NCI-H526 treated with DMSO at 0.1 percent for 48 hours (cell line): ENCODE results near the gene CDHR3.

Experiments used
- DNase-seq: peaks from one replicate; lab custom pipeline; 2025; lab: John Stamatoyannopoulos, UW

Gene CDHR3

DNA sequence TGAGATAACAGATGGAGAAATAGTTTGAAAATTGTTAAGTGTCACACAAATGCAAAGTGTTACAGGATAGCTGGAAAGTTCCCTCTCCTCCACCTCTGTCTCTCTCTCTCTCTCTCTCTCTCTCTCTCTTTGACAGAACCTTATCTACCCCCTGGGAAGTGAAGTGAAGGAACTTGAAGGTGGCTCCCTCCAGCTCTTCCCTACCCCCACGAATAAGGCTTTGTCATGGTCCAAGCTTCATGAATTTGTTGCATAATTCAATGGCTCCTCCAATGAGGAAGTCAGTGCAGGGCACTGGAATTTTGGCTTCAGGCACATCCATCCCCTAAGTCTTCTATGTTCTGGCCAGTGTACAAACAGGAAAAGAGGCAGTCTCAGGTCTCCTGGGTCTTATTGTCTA, 66.4 kb downstream of the CDHR3 start:
- DNase-seq, result no peak

DNA sequence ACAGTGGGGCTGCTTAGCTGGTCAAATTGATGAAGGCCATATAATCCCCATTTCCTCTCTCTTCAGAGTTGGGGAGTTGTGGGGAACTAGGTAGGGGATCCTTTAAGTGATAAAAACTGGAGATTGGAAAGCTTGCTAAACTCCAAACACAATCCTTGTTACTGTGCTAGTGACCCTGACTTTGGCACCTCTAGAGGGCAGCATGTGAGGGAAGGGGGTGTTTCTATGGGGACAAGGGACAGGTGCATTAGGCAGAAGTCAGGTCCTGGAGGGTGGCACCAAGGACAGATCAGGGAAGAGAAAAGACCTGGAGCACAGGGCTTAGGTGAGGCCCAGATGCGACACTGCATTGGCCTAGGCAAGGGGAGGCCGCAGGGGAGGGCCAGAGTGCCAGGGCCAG, 66.9 kb downstream of the CDHR3 start:
- DNase-seq, result no peak

DNA sequence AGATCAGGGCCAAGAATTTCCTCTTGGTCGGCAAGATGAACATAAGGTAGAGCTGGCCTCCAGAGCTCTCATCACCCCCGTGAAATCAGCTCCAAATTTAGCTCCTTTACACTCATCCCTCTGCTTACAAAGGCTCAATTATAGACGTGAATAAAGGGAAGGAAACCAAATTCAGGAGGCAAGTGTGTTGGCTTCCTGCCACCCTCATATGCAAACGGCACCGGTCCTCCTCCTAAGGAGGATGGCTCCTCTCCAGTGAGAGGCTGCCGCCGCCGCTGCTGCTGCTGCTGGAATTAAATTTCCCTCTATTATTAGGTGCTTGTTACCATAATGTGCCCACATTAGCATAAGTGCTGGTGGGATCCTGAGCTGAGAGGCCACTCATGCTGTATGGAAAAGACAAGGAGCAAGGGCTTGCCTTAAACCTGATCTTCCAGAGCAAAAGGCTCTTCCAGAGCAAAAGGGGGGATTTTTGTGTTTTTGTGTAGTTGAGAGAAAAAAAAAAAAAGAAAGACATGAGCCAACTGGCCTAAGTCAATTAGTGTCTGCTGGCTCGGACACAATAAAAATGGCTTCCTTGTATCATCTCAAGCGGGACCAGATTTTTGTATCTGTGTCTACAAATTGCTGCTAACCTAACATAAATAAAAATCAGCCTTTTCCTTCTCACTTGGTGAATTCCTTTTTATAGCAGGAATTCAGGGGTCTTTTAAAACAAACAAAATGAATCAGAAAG, 68.4 kb downstream of the CDHR3 start:
- DNase-seq, result peak; percentile 54

DNA sequence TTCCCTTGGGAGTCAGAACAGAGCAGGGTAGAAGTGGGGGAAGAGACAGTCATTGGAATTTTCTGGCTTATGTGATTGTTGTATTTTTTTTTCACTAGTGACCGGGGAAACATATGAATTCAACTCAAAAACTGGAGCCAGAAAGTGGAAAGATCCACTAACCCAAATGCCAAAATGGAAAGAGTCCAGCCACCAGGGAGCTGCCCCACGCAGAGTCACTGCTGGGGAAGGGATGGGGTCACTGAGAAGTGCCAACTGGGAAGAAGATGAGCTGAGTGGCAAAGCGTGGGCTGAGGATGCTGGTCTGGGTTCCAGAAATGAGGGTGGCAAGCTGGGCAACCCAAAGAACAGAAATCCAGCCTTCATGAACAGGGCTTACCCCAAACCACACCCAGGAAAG, 69.2 kb downstream of the CDHR3 start:
- DNase-seq, result no peak

DNA sequence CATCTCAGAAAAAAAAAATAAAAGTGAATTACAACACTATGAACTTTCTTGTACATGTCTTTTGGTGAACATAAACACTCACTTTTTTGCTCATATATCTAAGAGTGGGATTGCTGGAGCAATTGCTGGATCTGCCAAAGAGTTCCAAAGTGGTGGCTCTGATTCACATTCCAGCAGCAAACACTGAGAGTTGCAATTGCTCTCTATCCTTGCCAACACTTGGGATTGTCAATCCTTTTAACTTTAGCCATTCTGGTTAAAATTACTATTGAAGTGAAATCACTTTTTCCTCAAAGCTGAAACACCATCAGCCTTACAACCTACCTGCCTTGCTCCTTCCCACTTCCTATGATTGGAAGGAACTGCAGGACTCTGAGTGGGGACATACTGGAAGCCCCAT, 70.7 kb downstream of the CDHR3 start:
- DNase-seq, result no peak

DNA sequence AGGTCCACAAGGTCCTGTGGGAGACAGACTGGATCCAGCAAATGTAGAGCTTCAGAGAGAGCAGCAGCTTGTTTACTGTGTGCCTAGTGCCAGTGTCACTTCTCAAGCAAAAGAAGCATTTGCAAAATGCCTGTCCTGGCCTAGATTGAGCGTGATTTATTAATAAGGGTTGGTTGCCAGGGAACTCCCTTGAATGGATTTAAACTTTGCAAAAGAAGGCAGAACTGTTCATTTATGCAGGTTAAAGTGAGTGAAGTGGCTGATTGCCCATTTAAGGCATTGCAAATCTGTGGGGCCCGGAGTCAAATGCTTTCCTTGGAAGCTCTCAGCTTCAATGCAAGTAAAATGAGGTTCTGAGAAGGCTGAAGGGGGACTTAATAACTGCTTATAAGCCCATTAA, 71.3 kb downstream of the CDHR3 start:
- no peak for DNase-seq

DNA sequence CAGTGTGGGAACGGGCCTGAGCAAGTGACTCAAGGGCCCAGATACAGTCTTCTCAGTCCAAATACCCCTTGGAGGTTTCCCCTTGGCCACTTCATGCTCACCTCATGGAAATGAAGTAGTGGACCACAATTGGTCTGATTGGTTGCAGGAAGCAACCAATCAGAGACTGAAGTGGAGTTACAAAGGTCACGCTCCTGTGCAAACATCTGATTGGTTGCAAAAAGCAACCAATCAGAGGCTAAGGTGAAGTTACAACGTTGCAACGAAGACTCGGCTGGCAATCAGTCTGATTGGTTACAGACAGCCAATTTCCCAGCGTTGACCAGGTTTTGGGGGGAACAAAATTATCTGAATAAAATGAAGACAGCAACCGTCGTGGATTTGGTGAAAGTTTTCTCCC, 72.5 kb downstream of the CDHR3 start:
- no peak for DNase-seq

DNA sequence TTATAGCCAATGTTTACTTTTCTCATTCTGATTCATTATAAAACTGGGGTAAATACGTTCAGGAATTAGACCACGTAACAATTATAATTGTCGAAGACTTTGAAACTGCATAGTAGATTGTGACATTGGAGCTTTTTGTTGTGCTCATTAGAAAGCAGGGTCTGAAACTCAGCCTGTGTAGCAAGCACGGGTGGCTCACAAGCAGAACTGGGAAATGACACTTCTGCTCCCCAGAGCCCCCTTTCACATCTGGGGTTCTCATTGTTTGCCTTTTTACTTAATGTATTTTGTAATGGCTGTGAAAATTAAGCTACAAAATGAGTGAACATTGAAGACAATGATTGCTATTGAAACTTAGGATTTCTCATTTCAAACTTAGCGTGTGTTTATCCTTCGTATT, 72.9 kb downstream of the CDHR3 start:
- DNase-seq, result no peak

DNA sequence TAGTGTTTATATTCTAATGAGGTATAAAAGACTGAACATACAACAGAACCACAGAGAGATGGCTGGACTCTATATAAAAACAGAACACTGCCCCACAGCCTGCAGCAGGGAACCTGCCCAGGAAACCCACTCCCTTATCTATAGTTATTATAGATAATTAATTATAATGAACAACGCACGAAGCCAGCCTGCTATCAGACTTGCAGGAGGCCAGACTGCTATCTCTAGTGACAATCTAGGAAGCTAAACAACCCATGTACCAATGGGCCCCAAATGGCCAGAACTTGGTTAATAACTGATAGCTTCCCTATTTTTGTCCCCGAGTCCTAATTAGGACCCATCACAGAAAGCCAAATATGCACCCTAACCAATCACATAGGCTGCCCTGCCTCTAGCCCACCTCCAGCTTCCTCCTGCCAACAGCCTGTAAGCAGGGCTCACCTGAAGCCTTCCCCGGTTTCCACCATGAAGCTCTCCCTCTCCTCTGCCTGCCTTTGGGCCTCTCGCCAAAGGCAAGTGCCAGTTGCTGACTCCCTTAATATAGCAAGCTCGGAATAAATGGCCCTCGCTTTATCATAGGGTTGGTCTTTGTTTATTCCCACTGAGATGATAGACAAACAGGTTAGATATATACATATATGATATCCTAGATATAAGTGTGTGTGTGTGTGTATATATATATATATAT, 74.6 kb downstream of the CDHR3 start:
- DNase-seq, result no peak

DNA sequence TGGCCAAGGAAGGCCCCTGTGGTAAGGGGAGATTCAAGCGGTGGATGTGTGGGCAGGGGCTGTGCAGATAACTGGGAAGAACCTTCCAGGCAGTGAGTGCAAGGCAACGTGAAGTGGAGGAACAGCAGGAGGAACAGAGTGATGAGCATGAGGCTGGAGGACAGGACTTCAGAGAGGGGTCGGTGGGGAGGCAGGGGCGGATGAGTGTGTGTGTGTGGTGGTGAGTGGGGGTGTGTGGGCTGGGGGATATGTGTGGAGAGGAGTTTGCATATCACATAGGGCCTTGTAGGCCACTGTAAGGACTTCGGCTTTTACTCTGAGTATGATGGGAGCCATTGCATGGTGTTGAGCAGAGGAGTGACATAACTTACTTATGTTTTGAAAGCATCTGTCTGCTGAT, 75.2 kb downstream of the CDHR3 start:
- no peak for DNase-seq

DNA sequence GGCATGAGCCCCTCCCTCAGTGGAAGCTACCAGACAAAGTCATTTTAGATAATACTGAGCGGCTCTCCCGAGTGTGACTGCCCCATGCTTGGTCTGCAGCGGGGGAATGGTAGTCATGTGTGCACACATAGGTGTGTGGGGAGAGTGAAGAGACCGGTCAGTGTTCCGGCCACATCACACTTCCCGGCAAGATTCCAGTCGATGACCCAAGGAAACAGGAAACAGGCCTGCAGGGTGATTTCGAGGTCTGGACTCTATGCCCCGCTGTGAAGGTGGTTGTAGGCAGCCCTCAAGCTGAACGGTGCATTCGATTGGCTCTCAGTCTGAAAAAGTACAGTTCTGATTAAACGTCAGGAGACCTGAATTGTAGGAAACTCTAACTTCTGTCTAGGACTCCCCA, 75.9 kb downstream of the CDHR3 start:
- no peak for DNase-seq

DNA sequence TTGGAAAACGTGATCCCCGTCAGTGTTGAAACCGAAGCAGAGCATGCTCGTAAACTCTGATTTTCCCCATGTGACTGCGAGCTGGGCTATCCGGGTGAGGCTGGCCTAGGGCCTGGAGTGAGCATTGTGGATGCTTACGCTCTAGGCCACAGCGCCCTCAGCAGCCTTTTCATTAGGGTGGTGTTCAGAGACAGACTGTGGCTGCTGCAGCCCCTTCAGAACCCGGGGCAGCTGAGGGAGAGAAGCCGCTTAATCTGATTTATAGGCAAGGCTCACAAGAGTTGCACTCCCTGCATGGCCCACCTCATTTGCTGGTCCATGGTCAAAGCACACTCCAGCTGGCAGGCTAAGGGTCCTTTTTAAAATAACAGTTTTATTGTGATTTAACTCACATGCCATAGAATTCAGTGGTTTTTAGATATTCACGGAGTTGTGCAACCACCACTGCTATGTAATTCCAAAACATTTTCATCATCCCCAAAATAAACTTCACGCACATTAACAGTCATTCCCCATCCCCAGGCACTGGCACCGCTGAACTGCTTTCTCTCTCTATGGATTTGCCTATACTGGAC, 76.5 kb downstream of the CDHR3 start:
- DNase-seq, result no peak

DNA sequence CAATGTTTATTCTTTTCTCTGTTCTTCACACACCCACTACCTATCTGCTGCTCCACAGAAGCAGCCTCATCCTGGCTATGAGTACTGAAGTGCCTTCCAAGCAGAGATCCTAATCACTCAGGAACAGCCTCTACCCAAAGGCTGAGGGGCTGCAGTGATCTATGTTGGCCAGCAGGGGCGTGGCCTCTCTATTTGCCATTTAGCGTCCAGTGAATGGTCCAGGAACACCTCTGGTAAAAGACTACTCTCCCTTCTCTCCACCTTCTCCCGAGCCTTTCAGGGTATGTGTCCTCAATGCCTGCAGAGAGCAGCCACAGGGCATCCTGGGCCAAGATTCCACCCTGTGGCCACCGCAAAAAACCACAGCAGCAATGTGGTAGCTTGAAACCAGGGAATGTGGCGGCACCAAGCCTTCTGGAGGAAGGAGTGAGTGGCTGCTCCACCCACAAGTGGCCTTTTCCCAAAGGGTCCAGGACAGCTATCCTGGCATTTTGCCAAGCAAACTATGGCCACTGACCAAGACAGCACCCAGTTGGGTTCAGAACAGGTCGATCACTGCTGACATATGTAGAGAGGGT, 78.2 kb downstream of the CDHR3 start:
- DNase-seq, result peak; percentile 22

DNA sequence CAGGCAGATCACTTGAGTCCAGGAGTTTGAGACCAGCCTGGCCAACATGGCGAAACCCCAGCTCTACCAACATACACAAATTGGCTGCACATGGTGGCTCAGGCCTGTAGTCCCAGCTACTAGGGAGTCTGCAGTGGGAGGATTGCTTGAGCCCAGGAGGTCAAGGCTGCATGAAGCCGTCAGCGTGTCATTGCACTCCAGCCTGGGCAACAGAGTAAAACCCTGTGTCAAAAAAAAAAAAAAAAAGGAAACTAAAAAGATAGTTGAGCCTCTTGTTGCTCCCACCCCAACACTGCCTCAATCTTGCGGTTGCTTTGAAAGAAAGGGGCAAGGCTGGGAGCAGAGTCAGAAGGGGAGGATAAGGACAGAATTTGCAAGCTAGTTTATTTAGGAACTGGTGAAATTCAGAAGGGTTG, 79.1 kb downstream of the CDHR3 start:
- no peak for DNase-seq

DNA sequence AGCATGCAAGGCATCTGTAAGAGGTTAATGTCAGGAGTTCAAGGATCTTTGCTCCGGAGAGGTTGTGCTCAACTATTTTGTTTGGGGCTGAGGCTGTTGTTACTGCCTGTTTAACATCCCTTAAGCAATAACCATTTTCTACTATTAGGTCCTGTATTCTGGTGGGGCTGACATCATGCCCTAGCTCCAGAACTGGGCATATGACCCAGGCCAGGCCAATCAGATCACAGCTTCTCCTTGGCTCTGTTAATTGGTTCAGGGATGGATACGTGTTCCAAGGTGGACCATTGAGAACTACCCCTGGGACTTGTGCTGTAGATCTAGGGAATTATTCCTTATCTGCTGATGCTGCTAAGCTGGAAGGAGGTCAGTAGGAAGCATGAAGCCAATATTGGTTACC, 82.1 kb downstream of the CDHR3 start:
- no peak for DNase-seq

DNA sequence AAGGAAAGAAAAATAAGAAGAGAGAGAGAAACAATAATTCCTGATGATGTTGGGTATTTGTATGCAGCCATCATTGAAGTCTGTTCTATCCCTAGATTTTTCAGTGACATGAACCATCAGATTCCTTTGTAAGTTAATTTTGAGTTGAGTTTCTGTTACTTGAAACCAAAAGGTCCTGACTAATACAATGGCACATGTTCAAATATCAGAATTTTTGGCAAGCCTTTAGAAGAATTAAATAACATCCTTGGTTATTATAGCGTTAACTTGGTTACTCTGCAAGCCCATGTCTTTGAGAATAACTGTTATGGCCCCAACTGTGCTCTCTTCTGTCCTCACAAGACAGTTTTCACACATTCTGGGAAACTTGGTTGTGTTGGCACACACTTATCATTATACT, 82.5 kb downstream of the CDHR3 start:
- DNase-seq, result no peak

DNA sequence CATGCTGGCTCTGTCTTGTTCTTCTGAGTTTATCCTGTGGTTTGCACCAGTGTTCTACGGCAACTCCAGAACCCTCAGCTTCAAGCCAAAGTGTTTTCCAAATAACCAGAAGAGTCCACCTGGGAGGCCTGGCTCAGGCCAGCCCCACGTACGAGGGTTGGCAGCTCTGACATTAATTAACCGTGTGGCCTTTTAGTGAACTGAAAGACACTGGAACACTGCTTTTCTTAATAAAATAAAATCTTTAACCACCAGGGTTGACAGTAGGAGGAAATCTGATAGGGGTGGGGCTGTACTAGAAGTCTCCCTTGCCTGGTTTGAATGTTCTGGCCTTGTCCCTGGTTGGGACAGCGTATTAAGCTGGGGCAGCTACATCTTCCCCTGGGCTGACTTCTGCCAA, 84.1 kb downstream of the CDHR3 start:
- no peak for DNase-seq

DNA sequence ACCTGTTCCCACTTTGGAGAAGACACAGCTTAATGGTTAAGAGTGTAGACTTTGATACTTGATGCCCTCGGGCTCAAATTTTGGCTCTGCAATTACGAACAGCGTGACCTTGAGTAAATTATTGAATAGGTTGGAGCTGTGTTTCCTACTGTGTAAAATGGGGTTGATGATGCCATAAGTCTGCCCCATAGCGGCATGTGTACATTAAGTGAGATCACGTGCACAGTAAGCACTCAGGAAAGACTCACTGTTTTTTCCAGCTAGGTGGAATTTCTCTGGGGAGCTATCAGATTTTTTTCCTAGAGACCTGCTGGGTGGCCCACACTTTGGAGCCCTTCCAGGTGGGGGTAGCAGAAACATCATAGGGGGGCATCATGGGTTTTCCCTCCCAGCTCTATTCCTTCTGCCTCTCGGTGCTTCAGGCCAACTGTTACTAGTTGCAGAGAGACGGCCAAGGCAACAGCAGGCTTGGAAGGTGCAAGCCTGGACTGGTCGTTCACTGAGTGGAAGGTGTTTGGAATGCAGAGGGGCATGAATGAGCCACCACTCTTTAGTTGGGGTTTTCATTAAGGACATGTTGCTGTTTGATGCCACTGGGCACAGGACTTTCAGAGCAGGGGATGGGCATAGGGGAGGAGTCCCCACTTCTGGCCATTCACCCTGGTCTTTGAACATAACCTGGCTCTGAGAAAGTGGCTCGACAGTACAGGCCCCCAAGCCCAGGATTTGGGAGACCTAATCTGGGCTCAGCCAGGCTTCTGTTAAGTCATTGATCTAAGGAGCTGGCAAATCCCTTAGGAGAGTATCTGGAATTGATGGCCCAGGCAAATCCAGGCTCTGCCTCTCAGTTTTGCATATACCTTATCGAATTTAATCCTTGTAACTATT, 85.0 kb downstream of the CDHR3 start:
- no peak for DNase-seq

DNA sequence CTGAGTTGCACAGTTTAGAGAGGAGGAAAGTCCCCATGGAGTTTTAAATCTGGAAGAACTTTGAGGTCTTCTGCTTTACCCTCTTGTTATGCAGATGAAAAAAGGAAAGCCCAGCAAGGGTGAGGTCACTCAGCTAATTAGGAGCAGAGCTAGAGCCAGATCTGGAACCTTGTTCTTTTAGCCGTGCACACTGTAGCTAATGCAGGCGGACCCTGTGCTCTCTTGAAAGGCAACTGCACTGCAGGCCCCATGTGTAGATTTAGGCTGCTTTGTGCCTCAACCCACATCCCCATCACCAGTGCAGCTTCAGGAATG, 85.6 kb downstream of the CDHR3 start:
- DNase-seq, result no peak

DNA sequence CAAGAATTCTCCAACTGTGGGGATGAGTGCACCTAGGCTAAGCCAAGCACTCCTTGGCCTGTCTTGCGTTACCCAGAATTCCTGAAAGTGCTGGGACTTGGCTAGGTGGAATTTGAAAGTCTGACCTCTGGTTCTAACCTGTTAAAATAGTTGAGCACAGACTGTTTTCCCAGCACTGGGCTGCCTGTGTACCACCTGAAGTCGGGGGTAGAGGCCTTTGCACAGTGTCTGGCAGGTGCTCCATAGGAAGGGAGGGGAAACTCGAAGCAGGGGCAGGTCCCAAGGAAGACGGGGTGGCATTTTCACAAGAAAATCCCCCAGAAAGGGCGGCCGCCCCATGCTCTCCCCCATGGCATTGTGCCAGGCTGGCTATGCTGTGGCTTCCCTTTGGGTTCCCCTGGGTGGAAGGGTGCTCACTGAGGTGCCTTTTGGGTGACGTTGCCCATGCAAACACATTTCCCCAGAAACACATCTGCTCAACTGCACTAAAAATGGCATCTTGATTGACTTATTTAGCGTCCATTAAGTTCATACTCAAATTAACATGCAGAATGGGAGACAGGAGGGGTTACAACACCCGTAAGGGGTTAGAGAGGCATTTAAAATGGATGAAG, 86.2 kb downstream of the CDHR3 start:
- DNase-seq, result no peak

DNA sequence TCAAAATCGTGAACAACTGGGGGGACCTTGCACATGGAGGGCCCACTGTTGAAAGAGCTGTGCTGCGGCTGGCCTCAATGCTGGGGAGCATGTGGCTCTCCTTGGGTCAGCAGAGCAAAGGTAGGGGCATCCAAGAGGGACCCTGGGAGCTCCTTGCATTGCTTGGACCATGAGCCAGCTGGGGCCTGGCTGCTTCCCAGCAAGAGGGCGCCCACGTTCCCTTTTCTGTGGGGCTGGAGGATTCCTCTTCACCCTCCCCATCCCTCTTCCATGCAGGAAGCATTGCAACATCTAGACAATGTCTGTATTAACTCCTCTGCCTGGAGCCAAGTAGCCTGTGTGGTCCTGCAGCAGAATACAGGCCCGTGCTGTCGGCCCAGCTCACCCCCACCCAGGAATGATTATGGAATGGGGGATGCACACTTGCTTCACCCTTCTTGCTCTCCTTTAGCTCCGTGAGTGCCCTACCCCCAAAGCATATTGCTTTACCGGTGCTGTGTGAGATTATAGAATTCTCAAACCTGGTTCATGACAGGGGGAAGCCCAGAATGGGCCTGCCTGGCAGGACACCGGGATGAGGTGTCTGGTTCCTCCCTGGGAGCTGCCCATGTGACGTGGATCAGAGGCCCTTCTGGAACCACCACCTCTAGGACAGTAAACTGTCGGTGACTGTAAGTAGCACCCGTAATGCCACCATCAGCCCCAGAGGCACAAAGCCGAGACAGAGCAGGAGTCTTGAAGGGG, 87.1 kb downstream of the CDHR3 start:
- DNase-seq, result no peak
